ENCODE measurements around the gene NEU4.

The NEU4 gene

GRCh38 chr2:241835611-241836010 lies 26.6 kb downstream of the NEU4 start:
- no peak for DNase-seq (ENCODE audit: low spot score)

GRCh38 chr2:241836292-241836691 lies 27.3 kb downstream of the NEU4 start:
- no peak for DNase-seq (ENCODE audit: low spot score)

GRCh38 chr2:241837197-241837965 lies 28.4 kb downstream of the NEU4 start:
- DNase-seq (ENCODE audit: low spot score): no peak

- DNase-seq (ENCODE audit: low spot score): no peak
Observed at GRCh38 chr2:241841181-241842066, 32.4 kb downstream of the NEU4 start.

GRCh38 chr2:241842067-241842415 lies 33.0 kb downstream of the NEU4 start:
- no peak for DNase-seq (ENCODE audit: low spot score)

- no peak for DNase-seq (ENCODE audit: low spot score)
Observed at GRCh38 chr2:241842620-241843211, 33.7 kb downstream of the NEU4 start.

- no peak for DNase-seq (ENCODE audit: low spot score)
Observed at GRCh38 chr2:241843321-241844065, 34.5 kb downstream of the NEU4 start.

- no peak for DNase-seq (ENCODE audit: low spot score)
Observed at GRCh38 chr2:241844066-241844728, 35.2 kb downstream of the NEU4 start.

GRCh38 chr2:241844831-241845578 lies 36.0 kb downstream of the NEU4 start:
- no peak for DNase-seq (ENCODE audit: low spot score)

GRCh38 chr2:241846406-241846805 lies 37.4 kb downstream of the NEU4 start:
- DNase-seq (ENCODE audit: low spot score): no peak

- no peak for DNase-seq (ENCODE audit: low spot score)
Observed at GRCh38 chr2:241848761-241849615, 40.0 kb downstream of the NEU4 start.

- no peak for DNase-seq (ENCODE audit: low spot score)
Observed at GRCh38 chr2:241849616-241850543, 40.9 kb downstream of the NEU4 start.

- DNase-seq (ENCODE audit: low spot score): no peak
Observed at GRCh38 chr2:241850544-241851324, 41.7 kb downstream of the NEU4 start.

- no peak for DNase-seq (ENCODE audit: low spot score)
Observed at GRCh38 chr2:241851325-241852115, 42.5 kb downstream of the NEU4 start.

GRCh38 chr2:241852116-241852980 lies 43.4 kb downstream of the NEU4 start:
- DNase-seq (ENCODE audit: low spot score): no peak

- DNase-seq (ENCODE audit: low spot score): no peak
Observed at GRCh38 chr2:241852981-241853631, 44.1 kb downstream of the NEU4 start.
